GM19043 (cell line): Measurements from ENCODE around the gene MCTS1.
"Not testable (repeated sequence)": the region's sequence is repeated elsewhere in the genome, so short reads cannot be mapped to it uniquely, and the experiment has no call there.

Experiments
- ATAC-seq: cut with Tn5 transposase; IDR thresholded peaks from one replicate; pipeline ENCODE4 v1.9.1; 2021; ENCODE audit warnings: low read depth; ENCODE audit not compliant: unreplicated experiment

MCTS1 gene

GRCh38 chrX:120603707-120604360 is at the start of gene MCTS1:
MCTS1 (plus strand) TSS chrX:120604101; CDS start chrX:120604237, 136 bp downstream.
- ATAC-seq, result peak; percentile 86

GRCh38 chrX:120556251-120556650 is 47.6 kb upstream of the MCTS1 start:
- ATAC-seq, result no peak

GRCh38 chrX:120559804-120560203 is 44.1 kb upstream of the MCTS1 start:
- no peak for ATAC-seq

- ATAC-seq, result peak; percentile 26
Observed at GRCh38 chrX:120560405-120560841, 43.5 kb upstream of the MCTS1 start.

- peak; percentile 71 for ATAC-seq
Observed at GRCh38 chrX:120560842-120561633, 42.9 kb upstream of the MCTS1 start, which contains the start of gene CUL4B. CUL4B (minus strand) TSS chrX:120560962; CDS start chrX:120560638, 324 bp downstream.

- ATAC-seq, result no peak
Observed at GRCh38 chrX:120561634-120562568, 42.0 kb upstream of the MCTS1 start.

- ATAC-seq, result no peak
Observed at GRCh38 chrX:120562569-120562926, 41.4 kb upstream of the MCTS1 start.

GRCh38 chrX:120564925-120565324 is 39.0 kb upstream of the MCTS1 start:
- no peak for ATAC-seq

- ATAC-seq, result no peak
Observed at GRCh38 chrX:120566817-120567216, 37.1 kb upstream of the MCTS1 start.

GRCh38 chrX:120568035-120568434 is 35.9 kb upstream of the MCTS1 start:
- ATAC-seq, result no peak

- no peak for ATAC-seq
Observed at GRCh38 chrX:120568609-120569008, 35.3 kb upstream of the MCTS1 start.

- ATAC-seq, result no peak
Observed at GRCh38 chrX:120570011-120570600, 33.8 kb upstream of the MCTS1 start.

- not testable (repeated sequence) for ATAC-seq
Observed at GRCh38 chrX:120573806-120574205, 30.1 kb upstream of the MCTS1 start.

GRCh38 chrX:120575379-120576114 is 28.4 kb upstream of the MCTS1 start:
- ATAC-seq, result no peak

GRCh38 chrX:120585702-120586101 is 18.2 kb upstream of the MCTS1 start:
- ATAC-seq, result no peak

GRCh38 chrX:120604361-120604782 is 471 bp downstream of the MCTS1 start:
- ATAC-seq, result no peak

- ATAC-seq, result no peak
Observed at GRCh38 chrX:120612086-120612485, 8.2 kb downstream of the MCTS1 start.

- ATAC-seq, result no peak
Observed at GRCh38 chrX:120614816-120615215, 10.9 kb downstream of the MCTS1 start.

GRCh38 chrX:120617996-120618630 is 14.2 kb downstream of the MCTS1 start:
- ATAC-seq, result no peak
